GM23338 (cell line): ENCODE measurements around the gene NDOR1.

Source experiments
- EZH2phosphoT487 ChIP-seq: fragments of 200-600 bp; sonication (generic); IDR thresholded peaks from one replicate; pipeline ENCODE4 v1.8.1; 2018; ENCODE audit warnings: antibody characterized with exemption; ENCODE audit not compliant: unreplicated experiment
- POLR2AphosphoS5 ChIP-seq: IDR thresholded peaks from 2 replicates; pipeline ENCODE4 v1.6.1; 2016; ENCODE audit warnings: antibody characterized with exemption, low read depth
- ZNF331 ChIP-seq: fragments of 250-450 bp; sonication (Bioruptor Pico); IDR thresholded peaks from 2 replicates; pipeline ENCODE4 v1.5.0; 2020; ENCODE audit warnings: low read depth, mild to moderate bottlenecking, moderate library complexity
- TF ChIP-seq, protein P1 (sequence below), 2 experiments: fragments of 200-600 bp in 1 of 2; sonication (generic) in 1 of 2; conservative IDR thresholded peaks; 2 replicates each; pipeline versions ENCODE4 v1.5.1 to v1.6.1; 2016 to 2017; ENCODE audit warnings: antibody characterized with exemption in 2 of 2, low read depth in 2 of 2, mild to moderate bottlenecking in 2 of 2, moderate library complexity in 1 of 2

DNA sequence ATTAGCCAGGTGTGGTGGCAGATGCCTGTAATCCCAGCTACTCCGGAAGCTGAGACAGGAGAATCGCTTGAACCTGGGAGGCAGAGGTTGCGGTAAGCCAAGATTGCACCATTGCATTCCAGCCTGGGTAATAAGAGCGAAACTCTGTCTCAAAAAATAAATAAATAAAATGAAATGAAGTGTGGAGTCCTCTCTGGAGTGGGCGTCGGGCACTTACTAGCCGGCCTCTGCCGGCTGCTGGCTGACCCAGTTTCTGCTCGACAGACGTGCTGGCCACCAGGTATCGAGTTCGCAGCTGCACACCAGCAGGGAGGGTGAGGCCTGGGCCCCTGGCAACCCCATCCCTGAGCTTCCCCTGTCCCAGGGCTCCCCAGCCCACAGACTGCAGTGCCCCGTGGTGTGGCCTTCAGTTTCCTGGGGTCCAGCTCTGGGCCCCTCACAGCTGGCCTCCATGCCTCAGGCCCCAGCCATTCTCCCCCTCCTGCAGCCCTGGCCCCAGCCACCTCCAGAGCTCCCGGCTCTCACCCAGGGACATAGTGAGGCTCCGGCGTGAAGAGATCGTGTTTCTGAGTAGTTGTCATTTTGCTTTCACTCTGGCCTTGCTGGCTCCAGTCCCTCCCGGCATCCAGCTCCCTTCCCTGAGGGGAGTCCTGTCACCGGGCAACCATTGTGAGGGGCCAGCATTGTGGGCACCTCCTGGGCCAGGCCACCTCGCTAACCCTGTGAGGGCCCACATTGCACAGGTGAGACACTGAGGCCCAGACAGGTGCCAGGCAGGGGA is 41.8 kb downstream of the NDOR1 start:
- TF ChIP-seq POLR2AphosphoS5 (no peak), ZNF331 (CRISPR knock-in tag) (no peak), EZH2phosphoT487 (no peak)
- TF ChIP-seq, protein P1, sequence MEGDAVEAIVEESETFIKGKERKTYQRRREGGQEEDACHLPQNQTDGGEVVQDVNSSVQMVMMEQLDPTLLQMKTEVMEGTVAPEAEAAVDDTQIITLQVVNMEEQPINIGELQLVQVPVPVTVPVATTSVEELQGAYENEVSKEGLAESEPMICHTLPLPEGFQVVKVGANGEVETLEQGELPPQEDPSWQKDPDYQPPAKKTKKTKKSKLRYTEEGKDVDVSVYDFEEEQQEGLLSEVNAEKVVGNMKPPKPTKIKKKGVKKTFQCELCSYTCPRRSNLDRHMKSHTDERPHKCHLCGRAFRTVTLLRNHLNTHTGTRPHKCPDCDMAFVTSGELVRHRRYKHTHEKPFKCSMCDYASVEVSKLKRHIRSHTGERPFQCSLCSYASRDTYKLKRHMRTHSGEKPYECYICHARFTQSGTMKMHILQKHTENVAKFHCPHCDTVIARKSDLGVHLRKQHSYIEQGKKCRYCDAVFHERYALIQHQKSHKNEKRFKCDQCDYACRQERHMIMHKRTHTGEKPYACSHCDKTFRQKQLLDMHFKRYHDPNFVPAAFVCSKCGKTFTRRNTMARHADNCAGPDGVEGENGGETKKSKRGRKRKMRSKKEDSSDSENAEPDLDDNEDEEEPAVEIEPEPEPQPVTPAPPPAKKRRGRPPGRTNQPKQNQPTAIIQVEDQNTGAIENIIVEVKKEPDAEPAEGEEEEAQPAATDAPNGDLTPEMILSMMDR (conservative IDR thresholded peaks at IDR 0.05; ENCODE audit: low read depth in 2 of 2): no peak
